Measurements from ENCODE around the gene PTPRA.

GRCh38 chr20:2880650-2881049 is 7.4 kb downstream of the PTPRA start:
- TF ChIP-seq, protein P1, sequence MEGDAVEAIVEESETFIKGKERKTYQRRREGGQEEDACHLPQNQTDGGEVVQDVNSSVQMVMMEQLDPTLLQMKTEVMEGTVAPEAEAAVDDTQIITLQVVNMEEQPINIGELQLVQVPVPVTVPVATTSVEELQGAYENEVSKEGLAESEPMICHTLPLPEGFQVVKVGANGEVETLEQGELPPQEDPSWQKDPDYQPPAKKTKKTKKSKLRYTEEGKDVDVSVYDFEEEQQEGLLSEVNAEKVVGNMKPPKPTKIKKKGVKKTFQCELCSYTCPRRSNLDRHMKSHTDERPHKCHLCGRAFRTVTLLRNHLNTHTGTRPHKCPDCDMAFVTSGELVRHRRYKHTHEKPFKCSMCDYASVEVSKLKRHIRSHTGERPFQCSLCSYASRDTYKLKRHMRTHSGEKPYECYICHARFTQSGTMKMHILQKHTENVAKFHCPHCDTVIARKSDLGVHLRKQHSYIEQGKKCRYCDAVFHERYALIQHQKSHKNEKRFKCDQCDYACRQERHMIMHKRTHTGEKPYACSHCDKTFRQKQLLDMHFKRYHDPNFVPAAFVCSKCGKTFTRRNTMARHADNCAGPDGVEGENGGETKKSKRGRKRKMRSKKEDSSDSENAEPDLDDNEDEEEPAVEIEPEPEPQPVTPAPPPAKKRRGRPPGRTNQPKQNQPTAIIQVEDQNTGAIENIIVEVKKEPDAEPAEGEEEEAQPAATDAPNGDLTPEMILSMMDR (IDR thresholded peaks at IDR 0.05): no peak
- no peak for TF ChIP-seq POLR2A (IDR thresholded peaks at IDR 0.05)

Measured in uterus (tissue), 2 donors.